HuH-7 (cell line): ENCODE results near the gene ABCA2.

Experiments used
- DNase-seq: peaks from one replicate; pipeline ENCODE4 v3.0.0; 2011; ENCODE audit warnings: low spot score

The ABCA2 gene

DNA sequence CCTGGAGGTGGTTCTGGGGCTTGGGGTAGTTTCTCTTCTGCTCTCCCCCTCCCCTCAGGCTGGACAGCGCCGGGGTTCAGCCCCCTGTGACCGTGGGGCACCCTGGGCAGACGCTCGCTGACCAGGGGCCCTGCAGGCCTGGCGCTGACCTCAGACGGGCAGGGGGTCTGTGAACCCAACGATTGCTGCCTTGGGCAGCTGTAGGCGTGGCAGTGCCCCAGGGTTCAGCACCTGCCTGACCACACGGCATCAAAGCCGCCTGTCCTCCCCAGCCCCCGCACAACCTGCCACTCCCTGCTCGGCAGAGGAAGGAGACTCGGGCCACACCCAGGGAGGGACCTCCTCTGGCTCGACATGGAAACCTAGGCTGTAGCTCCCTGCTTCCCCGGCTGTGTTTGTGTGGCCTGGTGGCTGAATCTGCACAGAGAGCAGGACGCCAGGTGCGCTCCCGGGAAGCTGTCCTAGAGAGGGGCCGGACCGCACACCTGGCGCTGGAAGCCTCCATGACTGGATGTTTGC lies 63.8 kb downstream of the ABCA2 start:
- DNase-seq: no peak

DNA sequence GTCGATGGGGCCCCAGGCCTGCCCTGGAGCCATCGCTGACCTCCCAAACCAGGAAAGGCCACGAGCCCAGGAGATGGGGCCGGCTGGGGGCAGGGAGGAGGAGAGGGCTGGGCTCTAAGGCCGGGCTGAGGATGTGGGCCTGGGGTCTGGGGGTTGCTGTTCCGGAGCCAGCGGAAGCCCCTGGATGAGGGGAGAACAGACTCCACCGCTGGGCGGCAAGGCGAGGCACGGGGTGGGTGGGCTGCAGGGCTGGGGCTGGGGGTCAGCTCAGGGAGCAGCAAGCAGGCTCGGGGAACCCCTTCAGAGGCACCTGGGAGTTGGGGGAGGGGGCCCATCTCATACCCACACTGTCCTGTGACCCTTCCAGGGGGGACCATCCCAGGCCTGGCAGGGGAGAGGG lies 64.3 kb downstream of the ABCA2 start:
- DNase-seq: no peak

DNA sequence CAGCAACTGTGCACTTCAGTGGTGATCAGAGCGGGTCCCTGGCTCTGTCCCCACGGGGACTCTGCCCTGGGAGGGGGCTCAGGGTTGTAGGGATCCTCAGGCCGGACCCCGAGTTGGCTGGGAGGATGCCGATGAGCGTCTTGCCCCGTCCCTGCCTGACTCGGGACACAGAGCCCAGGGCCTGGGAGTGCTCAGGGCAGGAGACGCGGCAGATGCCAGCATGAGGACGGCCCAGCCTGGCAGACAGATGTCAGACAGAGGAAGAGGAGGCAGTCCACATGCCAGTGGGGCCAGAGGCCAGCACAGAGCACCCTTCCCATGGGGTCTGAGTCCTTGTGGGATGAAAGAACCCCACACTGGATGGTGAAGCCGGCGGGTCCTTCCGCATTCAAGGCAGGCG lies 64.7 kb downstream of the ABCA2 start:
- DNase-seq: no peak

DNA sequence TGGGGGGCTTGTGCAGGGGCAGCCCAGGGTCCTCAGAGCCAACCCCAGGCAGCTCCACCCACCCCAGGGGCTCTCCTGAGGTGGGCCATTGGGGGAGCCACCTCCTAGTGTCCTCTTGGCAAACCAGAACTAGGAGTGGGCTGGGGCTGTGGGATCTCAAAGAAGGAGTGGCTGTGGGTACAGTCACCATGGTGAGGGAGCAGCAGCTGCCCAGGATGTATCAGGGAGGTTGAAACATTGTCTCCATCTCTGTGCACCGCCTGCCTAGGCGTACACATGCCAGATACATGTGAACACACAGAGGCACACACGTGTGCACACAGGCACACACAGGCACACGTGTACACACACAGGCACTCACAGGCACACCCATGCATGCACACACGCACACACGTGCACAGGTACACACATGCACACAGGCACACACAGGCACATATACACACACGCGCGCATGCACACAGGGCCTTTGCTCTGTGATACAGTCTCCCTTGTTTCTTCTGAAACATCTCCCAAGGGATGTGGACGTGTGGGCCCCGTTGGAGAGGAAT lies 65.3 kb downstream of the ABCA2 start:
- no peak for DNase-seq

DNA sequence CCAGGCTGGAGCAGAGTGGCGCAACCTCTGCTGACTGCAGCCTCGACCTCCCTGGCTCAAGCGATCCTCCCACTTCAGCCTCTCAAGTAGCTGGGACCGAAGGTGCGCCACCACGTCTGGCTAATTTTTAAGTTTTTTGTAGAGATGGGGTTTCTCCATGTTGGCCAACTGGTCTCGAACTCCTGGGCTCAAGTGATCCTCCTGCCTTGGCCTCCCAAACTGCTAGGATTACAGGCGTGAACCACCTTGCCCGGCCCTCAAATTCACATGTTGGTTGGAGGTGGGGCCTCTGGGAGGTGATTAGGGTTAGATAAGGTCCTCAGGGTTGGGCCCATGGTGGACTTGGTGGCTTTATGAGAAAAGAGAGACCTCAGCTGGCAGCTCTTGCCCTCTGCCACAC lies 65.9 kb downstream of the ABCA2 start:
- no peak for DNase-seq

DNA sequence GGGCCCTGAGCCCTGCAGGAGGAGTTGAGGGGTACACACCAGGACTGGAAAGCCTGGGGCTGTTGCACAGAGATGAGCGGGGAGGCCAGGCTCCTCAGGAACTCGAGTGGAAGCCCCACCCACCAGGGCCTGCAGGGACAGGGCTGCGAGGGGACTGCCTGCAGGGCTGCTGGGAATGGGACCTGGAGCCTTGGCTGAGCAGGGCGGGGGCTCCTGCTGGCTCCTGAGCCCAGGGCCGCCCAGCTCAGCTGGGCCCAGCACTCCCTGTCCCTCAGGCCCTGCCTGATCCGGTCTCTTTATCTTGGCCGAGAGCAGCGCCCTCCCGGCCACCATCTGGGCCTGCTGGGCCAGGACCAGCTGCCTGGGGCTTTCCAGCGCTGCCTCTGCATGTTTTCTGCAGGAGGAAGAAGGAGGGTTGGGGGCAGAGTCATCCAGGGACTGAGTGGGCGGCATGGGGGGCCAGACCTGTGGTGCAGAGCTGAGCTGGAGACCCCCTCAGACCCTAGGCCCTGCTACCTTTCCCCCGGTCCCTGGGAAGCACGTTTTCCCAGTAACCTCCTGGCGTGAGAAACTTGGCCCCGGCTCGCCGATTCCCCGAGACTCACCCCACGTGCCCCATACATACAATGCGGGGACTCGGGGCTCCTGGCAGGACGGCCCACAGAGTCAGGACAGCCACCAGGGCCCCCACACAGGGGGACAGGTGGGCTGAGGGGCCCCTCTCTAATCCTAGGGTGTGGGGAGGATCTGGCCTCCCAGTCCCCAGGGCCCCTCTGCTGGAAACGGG lies 66.6 kb downstream of the ABCA2 start:
- no peak for DNase-seq

DNA sequence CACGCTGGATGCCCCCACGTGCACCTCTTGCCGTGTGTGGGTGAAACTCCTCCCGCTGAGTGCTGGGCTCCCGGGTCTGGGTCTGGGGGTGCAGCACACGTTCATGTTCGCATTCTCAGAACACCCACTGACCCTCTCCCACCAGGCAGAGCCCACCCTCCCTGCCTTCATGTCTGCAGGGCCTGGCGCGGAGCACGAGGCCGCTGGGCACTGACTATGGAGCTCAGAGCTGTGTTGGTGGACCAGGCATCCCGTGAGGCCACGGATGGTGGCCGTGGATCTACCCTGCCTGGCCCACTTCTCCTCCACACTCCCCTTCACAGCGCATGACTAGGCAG lies 67.1 kb downstream of the ABCA2 start:
- DNase-seq: no peak

DNA sequence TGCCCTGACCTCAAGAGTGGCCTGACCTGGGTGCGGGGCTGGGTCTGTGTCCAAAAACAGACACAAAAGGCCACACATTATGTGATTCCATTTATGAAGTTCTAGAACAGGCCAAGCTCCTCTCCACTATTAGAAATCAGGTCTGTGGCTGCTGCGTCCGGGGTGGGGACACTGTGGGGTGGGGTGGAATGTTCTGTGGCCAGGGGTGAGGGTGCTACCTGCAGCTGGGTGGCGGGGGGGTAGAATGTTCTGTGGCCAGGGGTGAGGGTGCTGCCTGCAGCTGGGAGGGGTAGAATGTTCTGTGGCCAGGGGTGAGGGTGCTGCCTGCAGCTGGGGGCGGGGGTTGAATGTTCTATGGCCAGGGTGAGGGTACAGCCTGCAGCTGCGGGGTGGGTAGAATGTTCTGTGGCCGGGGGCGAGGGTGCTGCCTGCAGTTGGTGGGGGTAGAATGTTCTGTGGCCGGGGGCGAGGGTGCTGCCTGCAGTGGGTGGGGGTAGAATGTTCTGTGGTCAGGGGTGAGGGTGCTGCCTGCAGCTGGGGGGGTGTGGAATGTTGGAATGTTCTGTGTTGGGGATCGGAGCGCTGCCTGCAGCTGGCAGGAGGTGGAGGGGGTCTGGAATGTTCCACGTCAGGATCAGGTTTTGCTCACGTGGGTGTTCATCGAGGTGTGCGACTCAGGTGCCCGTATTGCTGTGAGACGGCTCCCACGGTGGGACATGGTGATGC lies 67.7 kb downstream of the ABCA2 start:
- DNase-seq: no peak

DNA sequence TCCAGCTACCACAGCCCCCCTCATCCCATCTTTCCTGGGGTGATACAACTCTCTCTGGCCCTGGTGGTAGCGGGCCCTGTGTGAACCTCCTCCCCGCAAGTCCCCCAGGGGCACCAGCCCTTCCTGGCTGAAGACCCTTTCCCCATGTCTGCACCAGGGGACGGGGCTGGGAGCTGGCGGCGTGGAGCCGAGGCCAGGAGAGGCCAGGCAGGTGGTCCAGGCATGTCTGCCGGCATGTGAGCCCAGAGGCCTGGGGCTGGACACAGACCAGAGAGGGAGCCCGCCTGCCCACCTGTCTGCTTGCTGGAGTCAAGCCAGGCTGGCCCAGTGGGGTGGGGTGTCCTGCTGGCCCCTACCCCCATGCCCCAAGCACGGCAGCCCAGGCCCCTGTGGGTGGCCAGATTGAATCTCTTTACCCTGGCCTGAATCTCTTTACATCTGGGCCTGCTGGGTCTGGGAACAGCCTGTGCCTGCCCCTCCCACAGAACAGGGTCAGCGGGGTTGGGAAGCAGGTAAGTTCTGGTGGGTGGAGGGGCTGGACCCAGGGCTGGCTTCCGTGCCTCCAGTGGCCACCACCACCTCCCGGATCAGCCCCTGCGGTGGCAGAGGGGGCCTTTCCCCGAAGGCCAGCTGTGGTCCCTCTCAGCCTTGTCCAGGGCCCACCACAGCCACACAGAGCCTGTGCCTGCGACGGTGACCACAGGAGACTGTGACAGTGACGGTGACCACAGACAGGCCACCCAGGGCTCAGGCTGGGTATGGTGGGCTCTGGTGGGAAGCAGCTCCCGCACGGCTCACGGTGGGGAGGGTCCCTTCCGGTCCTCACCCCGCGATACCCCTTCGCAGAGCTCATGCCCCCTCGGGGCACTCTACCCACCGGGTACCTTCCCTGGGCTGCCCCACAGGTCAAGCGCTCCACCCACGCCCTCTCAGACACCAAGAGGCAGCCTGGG lies 68.9 kb downstream of the ABCA2 start:
- no peak for DNase-seq

DNA sequence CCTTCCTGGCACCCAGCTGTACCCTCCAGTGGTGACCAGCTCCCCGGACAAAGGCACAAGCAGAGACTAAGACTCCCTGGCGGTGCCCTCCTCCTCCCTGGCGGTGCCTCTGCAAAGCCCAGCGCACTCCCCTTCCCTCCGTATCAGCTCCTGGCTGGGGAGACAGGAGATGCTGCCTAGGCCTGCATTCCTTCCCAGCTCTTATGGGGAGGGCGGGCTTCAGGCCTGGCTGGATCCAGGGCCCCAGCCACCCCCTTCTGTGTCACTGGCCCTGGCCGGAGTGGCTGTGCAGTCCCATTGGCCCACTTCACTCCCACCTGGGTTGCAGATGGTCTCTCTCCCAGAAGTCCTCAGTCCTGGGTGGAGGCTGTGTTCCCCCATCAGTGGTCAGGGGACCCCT lies 69.6 kb downstream of the ABCA2 start:
- DNase-seq: no peak

DNA sequence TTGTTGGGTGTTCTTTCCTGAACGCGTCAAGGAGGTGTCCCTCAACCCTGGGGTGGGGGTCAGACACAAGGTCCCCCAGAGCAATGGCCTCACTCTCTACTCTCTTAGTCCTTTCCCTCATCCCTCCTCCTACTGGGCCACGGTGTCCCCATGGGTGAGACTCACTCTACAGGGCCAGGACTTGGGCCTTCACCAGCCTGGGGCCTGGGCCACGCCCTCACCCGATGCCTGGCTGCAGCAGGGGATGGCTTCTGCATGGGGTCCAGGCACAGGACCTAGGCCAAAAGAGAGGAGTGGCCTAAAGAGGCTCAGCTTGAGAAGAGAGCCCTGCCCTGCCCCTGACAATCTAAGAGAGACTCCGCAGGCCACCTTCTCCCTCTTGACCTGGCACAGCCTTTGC lies 70.1 kb downstream of the ABCA2 start:
- DNase-seq: no peak

DNA sequence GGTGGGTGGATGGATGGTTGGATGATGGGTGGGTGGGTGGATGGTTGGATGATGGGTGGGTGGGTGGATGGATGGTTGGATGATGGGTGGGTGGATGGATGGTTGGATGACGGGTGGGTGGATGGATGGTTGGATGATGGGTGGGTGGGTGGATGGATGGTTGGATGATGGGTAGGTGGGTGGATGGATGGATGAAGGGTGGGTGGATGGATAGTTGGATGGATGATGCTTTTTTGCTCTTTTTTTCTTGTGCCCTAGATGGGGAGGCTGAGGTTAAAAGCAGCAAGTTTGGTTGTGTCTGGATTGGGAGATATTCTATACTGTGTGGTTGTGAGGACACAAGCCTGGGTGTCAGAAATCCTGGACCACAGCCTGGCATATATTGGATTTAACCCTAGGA lies 70.6 kb downstream of the ABCA2 start:
- no peak for DNase-seq
